HEK293 (cell line): Measurements from ENCODE around the gene USH1G.

Experiments used
- GLI4 ChIP-seq: fragments of 450-650 bp; formaldehyde crosslinking; IDR thresholded peaks from 2 replicates; pipeline ENCODE4 v1.5.1; 2016; ENCODE audit warnings: missing biosample characterization, missing genetic modification characterization
- KLF9 ChIP-seq: fragments of 450-650 bp; formaldehyde crosslinking; IDR thresholded peaks from 2 replicates; pipeline ENCODE4 v1.5.1; 2016; ENCODE audit warnings: missing biosample characterization, missing genetic modification characterization, low read depth
- WT1 ChIP-seq: fragments of 450-650 bp; formaldehyde crosslinking; IDR thresholded peaks from 2 replicates; pipeline ENCODE4 v1.5.1; 2016; ENCODE audit warnings: missing biosample characterization, missing genetic modification characterization
- ZFP69B ChIP-seq: fragments of 450-650 bp; formaldehyde crosslinking; IDR thresholded peaks from 2 replicates; pipeline ENCODE4 v1.5.1; 2016; ENCODE audit warnings: missing biosample characterization, missing genetic modification characterization
- ZIC2 ChIP-seq: fragments of 450-650 bp; formaldehyde crosslinking; IDR thresholded peaks from 2 replicates; pipeline ENCODE4 v1.5.1; 2016; ENCODE audit warnings: missing biosample characterization, missing genetic modification characterization
- ZNF133 ChIP-seq: fragments of 450-650 bp; formaldehyde crosslinking; IDR thresholded peaks from 2 replicates; pipeline ENCODE4 v1.5.1; 2016; ENCODE audit warnings: missing biosample characterization, missing genetic modification characterization
- ZNF146 ChIP-seq: fragments of 450-650 bp; formaldehyde crosslinking; IDR thresholded peaks from 2 replicates; pipeline ENCODE4 v1.5.1; 2016; ENCODE audit warnings: missing biosample characterization, missing genetic modification characterization
- ZNF184 ChIP-seq: fragments of 450-650 bp; IDR thresholded peaks from 2 replicates; pipeline ENCODE4 v1.5.1; 2018; ENCODE audit warnings: missing biosample characterization, mild to moderate bottlenecking, missing genetic modification characterization
- ZNF202 ChIP-seq: fragments of 450-650 bp; formaldehyde crosslinking; IDR thresholded peaks from 2 replicates; pipeline ENCODE4 v1.5.1; 2016; ENCODE audit warnings: missing biosample characterization, missing genetic modification characterization, borderline replicate concordance
- ZNF366 ChIP-seq: fragments of 450-650 bp; formaldehyde crosslinking; conservative IDR thresholded peaks from 2 replicates; pipeline ENCODE4 v1.5.1; 2016; ENCODE audit warnings: missing biosample characterization, missing genetic modification characterization
- ZNF658 ChIP-seq: fragments of 450-650 bp; formaldehyde crosslinking; IDR thresholded peaks from 2 replicates; pipeline ENCODE4; 2016; ENCODE audit warnings: missing biosample characterization, missing genetic modification characterization
- ZNF843 ChIP-seq: fragments of 450-650 bp; formaldehyde crosslinking; IDR thresholded peaks from 2 replicates; pipeline ENCODE4 v1.5.1; 2016; ENCODE audit warnings: missing biosample characterization, missing genetic modification characterization
- TF ChIP-seq, protein P1 (sequence below): fragments of 450-650 bp; formaldehyde crosslinking; IDR thresholded peaks from 2 replicates; pipeline ENCODE4 v1.5.1; 2016; ENCODE audit warnings: missing biosample characterization, missing genetic modification characterization
- TF ChIP-seq, protein P2 (sequence below): fragments of 450-650 bp; formaldehyde crosslinking; IDR thresholded peaks from 2 replicates; pipeline ENCODE4 v1.5.1; 2016; ENCODE audit warnings: missing biosample characterization, missing genetic modification characterization, borderline replicate concordance
- TF ChIP-seq, protein P3 (sequence below): fragments of 450-650 bp; formaldehyde crosslinking; conservative IDR thresholded peaks from 2 replicates; pipeline ENCODE4 v1.5.1; 2016; ENCODE audit warnings: low read depth, missing biosample characterization, missing genetic modification characterization
- TF ChIP-seq, protein P4 (sequence below): fragments of 450-650 bp; formaldehyde crosslinking; IDR thresholded peaks from 2 replicates; pipeline ENCODE4 v1.5.1; 2016; ENCODE audit warnings: missing biosample characterization, missing genetic modification characterization, low read depth
- TF ChIP-seq, protein P5 (sequence below): fragments of 450-650 bp; formaldehyde crosslinking; IDR thresholded peaks from 2 replicates; pipeline ENCODE4 v1.5.1; 2016; ENCODE audit warnings: missing biosample characterization, missing genetic modification characterization
- TF ChIP-seq, protein P6 (sequence below): fragments of 450-650 bp; formaldehyde crosslinking; IDR thresholded peaks from 2 replicates; pipeline ENCODE4 v1.5.1; 2017; ENCODE audit warnings: missing biosample characterization, mild to moderate bottlenecking, missing genetic modification characterization, moderate library complexity

USH1G gene

DNA sequence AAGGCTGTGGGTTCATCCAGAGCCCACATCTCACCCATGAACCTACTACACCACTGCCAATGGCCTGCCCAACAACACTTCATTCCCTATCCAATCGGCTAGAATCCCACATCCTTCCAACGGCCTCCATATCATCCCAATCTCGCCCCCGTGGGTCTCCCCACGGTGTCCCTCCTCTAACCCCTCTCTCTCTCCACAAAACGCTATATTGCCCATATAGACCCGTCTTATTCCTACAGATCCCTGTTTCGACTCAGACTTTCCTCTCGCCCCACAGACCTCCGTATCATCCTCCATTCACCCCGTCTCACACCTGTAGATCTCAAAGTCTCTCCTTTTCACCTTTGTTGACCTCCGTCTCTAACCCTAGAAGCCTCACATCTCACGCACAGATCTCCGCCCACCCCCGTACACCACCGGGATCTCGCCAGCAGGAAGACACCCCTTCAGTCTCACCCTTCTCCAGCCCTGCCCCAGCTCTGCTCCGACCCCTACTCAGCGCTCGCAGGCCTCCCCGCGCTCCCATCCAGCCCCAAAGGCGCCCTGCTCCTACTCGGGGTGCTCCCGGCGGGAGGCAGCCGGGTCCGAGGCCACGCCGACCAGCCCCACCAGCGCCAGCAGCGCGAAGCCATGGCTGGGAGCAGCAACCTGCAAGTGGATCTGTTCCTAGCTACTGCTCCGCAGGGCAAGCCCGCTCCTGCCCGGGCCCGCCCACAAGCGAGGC lies 50.6 kb downstream of the USH1G start, which contains the start of gene FDXR (continued):
- TF ChIP-seq GLI4 (tag by site-specific recombination) (peak; percentile 89), ZNF658 (tag by site-specific recombination) (no peak), ZFP69B (tag by site-specific recombination) (peak; percentile 30; the same call in 1 of the 2 replicates), WT1 (0 out of 2 replicates have a peak, but pooled peaks have one; percentile 9), ZNF202 (tag by site-specific recombination) (no peak), ZNF146 (tag by site-specific recombination) (no peak), ZNF184 (no peak), ZNF843 (tag by site-specific recombination) (peak; percentile 60; the same call in 1 of the 2 replicates), ZNF366 (peak; percentile 43; the same call in 1 of the 2 replicates), ZIC2 (tag by site-specific recombination) (peak; percentile 45), KLF9 (tag by site-specific recombination) (peak; percentile 77), ZNF133 (tag by site-specific recombination) (peak; percentile 26; the same call in 1 of the 2 replicates)
- TF ChIP-seq, protein P1, sequence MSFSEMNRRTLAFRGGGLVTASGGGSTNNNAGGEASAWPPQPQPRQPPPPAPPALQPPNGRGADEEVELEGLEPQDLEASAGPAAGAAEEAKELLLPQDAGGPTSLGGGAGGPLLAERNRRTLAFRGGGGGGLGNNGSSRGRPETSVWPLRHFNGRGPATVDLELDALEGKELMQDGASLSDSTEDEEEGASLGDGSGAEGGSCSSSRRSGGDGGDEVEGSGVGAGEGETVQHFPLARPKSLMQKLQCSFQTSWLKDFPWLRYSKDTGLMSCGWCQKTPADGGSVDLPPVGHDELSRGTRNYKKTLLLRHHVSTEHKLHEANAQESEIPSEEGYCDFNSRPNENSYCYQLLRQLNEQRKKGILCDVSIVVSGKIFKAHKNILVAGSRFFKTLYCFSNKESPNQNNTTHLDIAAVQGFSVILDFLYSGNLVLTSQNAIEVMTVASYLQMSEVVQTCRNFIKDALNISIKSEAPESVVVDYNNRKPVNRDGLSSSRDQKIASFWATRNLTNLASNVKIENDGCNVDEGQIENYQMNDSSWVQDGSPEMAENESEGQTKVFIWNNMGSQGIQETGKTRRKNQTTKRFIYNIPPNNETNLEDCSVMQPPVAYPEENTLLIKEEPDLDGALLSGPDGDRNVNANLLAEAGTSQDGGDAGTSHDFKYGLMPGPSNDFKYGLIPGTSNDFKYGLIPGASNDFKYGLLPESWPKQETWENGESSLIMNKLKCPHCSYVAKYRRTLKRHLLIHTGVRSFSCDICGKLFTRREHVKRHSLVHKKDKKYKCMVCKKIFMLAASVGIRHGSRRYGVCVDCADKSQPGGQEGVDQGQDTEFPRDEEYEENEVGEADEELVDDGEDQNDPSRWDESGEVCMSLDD (tag by site-specific recombination): peak; percentile 80
- TF ChIP-seq, protein P2, sequence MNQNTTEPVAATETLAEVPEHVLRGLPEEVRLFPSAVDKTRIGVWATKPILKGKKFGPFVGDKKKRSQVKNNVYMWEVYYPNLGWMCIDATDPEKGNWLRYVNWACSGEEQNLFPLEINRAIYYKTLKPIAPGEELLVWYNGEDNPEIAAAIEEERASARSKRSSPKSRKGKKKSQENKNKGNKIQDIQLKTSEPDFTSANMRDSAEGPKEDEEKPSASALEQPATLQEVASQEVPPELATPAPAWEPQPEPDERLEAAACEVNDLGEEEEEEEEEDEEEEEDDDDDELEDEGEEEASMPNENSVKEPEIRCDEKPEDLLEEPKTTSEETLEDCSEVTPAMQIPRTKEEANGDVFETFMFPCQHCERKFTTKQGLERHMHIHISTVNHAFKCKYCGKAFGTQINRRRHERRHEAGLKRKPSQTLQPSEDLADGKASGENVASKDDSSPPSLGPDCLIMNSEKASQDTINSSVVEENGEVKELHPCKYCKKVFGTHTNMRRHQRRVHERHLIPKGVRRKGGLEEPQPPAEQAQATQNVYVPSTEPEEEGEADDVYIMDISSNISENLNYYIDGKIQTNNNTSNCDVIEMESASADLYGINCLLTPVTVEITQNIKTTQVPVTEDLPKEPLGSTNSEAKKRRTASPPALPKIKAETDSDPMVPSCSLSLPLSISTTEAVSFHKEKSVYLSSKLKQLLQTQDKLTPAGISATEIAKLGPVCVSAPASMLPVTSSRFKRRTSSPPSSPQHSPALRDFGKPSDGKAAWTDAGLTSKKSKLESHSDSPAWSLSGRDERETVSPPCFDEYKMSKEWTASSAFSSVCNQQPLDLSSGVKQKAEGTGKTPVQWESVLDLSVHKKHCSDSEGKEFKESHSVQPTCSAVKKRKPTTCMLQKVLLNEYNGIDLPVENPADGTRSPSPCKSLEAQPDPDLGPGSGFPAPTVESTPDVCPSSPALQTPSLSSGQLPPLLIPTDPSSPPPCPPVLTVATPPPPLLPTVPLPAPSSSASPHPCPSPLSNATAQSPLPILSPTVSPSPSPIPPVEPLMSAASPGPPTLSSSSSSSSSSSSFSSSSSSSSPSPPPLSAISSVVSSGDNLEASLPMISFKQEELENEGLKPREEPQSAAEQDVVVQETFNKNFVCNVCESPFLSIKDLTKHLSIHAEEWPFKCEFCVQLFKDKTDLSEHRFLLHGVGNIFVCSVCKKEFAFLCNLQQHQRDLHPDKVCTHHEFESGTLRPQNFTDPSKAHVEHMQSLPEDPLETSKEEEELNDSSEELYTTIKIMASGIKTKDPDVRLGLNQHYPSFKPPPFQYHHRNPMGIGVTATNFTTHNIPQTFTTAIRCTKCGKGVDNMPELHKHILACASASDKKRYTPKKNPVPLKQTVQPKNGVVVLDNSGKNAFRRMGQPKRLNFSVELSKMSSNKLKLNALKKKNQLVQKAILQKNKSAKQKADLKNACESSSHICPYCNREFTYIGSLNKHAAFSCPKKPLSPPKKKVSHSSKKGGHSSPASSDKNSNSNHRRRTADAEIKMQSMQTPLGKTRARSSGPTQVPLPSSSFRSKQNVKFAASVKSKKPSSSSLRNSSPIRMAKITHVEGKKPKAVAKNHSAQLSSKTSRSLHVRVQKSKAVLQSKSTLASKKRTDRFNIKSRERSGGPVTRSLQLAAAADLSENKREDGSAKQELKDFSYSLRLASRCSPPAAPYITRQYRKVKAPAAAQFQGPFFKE (tag by site-specific recombination): peak; percentile 87; the same call in 1 of the 2 replicates
- TF ChIP-seq, protein P3, sequence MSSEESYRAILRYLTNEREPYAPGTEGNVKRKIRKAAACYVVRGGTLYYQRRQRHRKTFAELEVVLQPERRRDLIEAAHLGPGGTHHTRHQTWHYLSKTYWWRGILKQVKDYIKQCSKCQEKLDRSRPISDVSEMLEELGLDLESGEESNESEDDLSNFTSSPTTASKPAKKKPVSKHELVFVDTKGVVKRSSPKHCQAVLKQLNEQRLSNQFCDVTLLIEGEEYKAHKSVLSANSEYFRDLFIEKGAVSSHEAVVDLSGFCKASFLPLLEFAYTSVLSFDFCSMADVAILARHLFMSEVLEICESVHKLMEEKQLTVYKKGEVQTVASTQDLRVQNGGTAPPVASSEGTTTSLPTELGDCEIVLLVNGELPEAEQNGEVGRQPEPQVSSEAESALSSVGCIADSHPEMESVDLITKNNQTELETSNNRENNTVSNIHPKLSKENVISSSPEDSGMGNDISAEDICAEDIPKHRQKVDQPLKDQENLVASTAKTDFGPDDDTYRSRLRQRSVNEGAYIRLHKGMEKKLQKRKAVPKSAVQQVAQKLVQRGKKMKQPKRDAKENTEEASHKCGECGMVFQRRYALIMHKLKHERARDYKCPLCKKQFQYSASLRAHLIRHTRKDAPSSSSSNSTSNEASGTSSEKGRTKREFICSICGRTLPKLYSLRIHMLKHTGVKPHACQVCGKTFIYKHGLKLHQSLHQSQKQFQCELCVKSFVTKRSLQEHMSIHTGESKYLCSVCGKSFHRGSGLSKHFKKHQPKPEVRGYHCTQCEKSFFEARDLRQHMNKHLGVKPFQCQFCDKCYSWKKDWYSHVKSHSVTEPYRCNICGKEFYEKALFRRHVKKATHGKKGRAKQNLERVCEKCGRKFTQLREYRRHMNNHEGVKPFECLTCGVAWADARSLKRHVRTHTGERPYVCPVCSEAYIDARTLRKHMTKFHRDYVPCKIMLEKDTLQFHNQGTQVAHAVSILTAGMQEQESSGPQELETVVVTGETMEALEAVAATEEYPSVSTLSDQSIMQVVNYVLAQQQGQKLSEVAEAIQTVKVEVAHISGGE: 0 out of 2 replicates have a peak, but pooled peaks have one; percentile 11
- TF ChIP-seq, protein P4, sequence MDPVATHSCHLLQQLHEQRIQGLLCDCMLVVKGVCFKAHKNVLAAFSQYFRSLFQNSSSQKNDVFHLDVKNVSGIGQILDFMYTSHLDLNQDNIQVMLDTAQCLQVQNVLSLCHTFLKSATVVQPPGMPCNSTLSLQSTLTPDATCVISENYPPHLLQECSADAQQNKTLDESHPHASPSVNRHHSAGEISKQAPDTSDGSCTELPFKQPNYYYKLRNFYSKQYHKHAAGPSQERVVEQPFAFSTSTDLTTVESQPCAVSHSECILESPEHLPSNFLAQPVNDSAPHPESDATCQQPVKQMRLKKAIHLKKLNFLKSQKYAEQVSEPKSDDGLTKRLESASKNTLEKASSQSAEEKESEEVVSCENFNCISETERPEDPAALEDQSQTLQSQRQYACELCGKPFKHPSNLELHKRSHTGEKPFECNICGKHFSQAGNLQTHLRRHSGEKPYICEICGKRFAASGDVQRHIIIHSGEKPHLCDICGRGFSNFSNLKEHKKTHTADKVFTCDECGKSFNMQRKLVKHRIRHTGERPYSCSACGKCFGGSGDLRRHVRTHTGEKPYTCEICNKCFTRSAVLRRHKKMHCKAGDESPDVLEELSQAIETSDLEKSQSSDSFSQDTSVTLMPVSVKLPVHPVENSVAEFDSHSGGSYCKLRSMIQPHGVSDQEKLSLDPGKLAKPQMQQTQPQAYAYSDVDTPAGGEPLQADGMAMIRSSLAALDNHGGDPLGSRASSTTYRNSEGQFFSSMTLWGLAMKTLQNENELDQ (tag by site-specific recombination): no peak
- TF ChIP-seq, protein P5, sequence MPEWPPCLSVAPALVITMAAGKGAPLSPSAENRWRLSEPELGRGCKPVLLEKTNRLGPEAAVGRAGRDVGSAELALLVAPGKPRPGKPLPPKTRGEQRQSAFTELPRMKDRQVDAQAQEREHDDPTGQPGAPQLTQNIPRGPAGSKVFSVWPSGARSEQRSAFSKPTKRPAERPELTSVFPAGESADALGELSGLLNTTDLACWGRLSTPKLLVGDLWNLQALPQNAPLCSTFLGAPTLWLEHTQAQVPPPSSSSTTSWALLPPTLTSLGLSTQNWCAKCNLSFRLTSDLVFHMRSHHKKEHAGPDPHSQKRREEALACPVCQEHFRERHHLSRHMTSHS (tag by site-specific recombination): peak; percentile 13; the same call in 1 of the 2 replicates
- TF ChIP-seq, protein P6, sequence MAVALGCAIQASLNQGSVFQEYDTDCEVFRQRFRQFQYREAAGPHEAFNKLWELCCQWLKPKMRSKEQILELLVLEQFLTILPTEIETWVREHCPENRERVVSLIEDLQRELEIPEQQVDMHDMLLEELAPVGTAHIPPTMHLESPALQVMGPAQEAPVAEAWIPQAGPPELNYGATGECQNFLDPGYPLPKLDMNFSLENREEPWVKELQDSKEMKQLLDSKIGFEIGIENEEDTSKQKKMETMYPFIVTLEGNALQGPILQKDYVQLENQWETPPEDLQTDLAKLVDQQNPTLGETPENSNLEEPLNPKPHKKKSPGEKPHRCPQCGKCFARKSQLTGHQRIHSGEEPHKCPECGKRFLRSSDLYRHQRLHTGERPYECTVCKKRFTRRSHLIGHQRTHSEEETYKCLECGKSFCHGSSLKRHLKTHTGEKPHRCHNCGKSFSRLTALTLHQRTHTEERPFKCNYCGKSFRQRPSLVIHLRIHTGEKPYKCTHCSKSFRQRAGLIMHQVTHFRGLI (tag by site-specific recombination): 0 out of 2 replicates have a peak, but pooled peaks have one; percentile 35
